PC-9 (cell line): ENCODE results near the gene CCDC92. TPM values are rescaled to one million over a fixed set of nuclear protein-coding genes. Genes with fewer than 3 reads are reported as not detected.
A peak's percentile ranks its signal among the peaks of the same experiment; 100 is the strongest.

Experiments used
- BruUV-seq: library from RNA; stranded (reverse); fragments of 400-500 nt; replicated peaks from 2 replicates; lab custom pipeline; 2021; lab: Mats Ljungman, UMichigan
- CTCF ChIA-PET: fragments of 300-600 bp; sonication (Branson Sonifier 250); formaldehyde crosslinking; loops from one replicate; lab custom pipeline; 2022; ENCODE audit warnings: antibody characterized with exemption; lab: Charles Lee
- POLR2A ChIA-PET: fragments of 300-600 bp; sonication (Branson Sonifier 250); formaldehyde crosslinking; loops from one replicate; lab custom pipeline; 2022; ENCODE audit warnings: antibody characterized with exemption; ENCODE audit not compliant: unreplicated experiment; lab: Charles Lee
- DNase-seq, 2 experiments: peaks; one replicate each; pipeline versions ENCODE4 v3.0.0 to v3.0.0-alpha.2; 2015 to 2022; ENCODE audit warnings: mixed read lengths in 1 of 2
- H2AFZ ChIP-seq: fragments of 200-600 bp; sonication (generic); 2 replicates; pipeline ENCODE4 v1.8.1; 2017; ENCODE audit warnings: antibody characterized with exemption
- H3F3A ChIP-seq: fragments of 200-600 bp; sonication (generic); 2 replicates; pipeline ENCODE4 v1.8.1; 2017; ENCODE audit warnings: antibody characterized with exemption, mild to moderate bottlenecking, low read depth; ENCODE audit not compliant: insufficient read depth
- H3K27ac ChIP-seq: fragments of 200-600 bp; sonication (generic); 2 replicates; pipeline ENCODE4 v1.6.1; 2016; ENCODE audit warnings: mixed run types
- H3K27me3 ChIP-seq: fragments of 200-600 bp; sonication (generic); 2 replicates; pipeline ENCODE4 v1.6.1; 2016; ENCODE audit warnings: low read depth, mixed run types; ENCODE audit not compliant: insufficient read depth
- H3K36me3 ChIP-seq: fragments of 200-600 bp; sonication (generic); 2 replicates; pipeline ENCODE4 v1.6.1; 2016; ENCODE audit warnings: low read depth, mixed run types
- H3K4me1 ChIP-seq: fragments of 200-600 bp; sonication (generic); replicated peaks from 2 replicates; pipeline ENCODE4 v1.6.1; 2016; ENCODE audit warnings: mixed run types; ENCODE audit not compliant: insufficient read depth
- H3K4me2 ChIP-seq: fragments of 200-600 bp; sonication (generic); 2 replicates; pipeline ENCODE4 v1.6.1; 2017; ENCODE audit warnings: mixed run types
- H3K4me3 ChIP-seq: fragments of 200-600 bp; sonication (generic); 2 replicates; pipeline ENCODE4 v1.6.1; 2016; ENCODE audit warnings: mixed run types
- H3K79me2 ChIP-seq: fragments of 200-600 bp; sonication (generic); 2 replicates; pipeline ENCODE4 v1.6.1; 2017; ENCODE audit warnings: low read depth, mixed run types
- H3K9me2 ChIP-seq: fragments of 200-600 bp; sonication (generic); 2 replicates; pipeline ENCODE4 v1.8.1; 2017; ENCODE audit warnings: mild to moderate bottlenecking; ENCODE audit not compliant: insufficient read depth
- H3K9me3 ChIP-seq: fragments of 200-600 bp; sonication (generic); 2 replicates; pipeline ENCODE4 v1.8.1; 2016; ENCODE audit warnings: low read depth; ENCODE audit not compliant: insufficient read depth
- H4K20me1 ChIP-seq: fragments of 200-600 bp; sonication (generic); 2 replicates; pipeline ENCODE4 v1.8.1; 2017; ENCODE audit not compliant: insufficient read depth
- EZH2 ChIP-seq: fragments of 200-600 bp; sonication (generic); IDR thresholded peaks from 2 replicates; pipeline ENCODE4 v1.8.0; 2017; ENCODE audit warnings: antibody characterized with exemption, low read depth
- intact Hi-C: fragments of 100-400 bp; cut with micrococcal nuclease; formaldehyde crosslinking; loops from one replicate; pipeline ENCODE4 v1.10.0; 2022; ENCODE audit not compliant: unreplicated experiment
- total RNA-seq: library from RNA; stranded (reverse); gene quantifications from 2 replicates; pipeline ENCODE4 v1.2.3, GENCODE V29; 2021
- TF ChIP-seq, protein P1 (sequence below): fragments of 200-600 bp; sonication (generic); conservative IDR thresholded peaks from 2 replicates; pipeline ENCODE4 v1.6.1; 2017; ENCODE audit warnings: mixed run types, antibody characterized with exemption, mild to moderate bottlenecking, moderate library complexity

The CCDC92 gene
- total RNA-seq, 1 experiment from 2014 or later, result 28.0 TPM

DNA sequence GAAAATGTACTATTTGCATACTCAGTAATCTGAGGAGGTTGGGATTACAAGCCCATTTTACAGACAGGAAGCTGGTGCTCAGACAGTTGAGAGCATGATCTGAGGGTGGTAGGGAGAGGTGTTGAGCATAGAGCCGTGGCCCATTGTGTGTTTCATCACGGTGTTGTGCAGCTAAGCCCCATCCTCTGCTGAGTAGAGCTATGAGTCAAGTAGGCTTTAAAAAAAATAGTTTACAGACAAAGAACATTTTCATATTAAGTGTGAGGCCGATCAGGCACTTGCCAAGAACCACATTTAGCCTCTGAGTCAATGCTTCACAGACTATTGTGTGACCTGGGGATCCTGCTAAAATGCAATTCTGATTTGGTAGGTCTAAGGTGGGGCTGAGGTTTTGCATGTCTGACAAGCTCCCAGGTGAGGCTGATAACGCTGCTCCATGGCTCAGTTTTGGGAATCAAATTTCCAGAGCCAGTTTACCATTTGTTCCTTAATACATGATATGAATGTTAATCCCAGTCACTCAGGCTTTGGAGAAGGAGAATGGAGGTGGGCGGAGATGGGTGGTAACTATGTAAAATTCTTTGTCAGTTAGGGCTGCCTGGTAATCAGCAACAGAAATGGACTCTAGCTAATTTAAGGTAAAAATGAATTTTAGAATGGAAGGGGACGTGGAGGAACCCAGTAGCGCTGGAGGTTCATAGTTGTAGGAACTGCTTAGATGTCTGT, 22.6 kb upstream of the CCDC92 start:
- H3K9me2 ChIP-seq, result no peaks in the 10 kb centered on the region
- H4K20me1 ChIP-seq, result peaks cover 13% of the 10 kb centered on the region; the same call in 1 of the 2 replicates
- no peaks in the 10 kb centered on the region for H3K9me3 ChIP-seq
- BruUV-seq, result no TSS peak
- H3K36me3 ChIP-seq, result 0 out of 2 replicates have a peak, but pooled peaks cover 8% of the 10 kb centered on the region
- CTCF ChIA-PET, result no interaction called here
- H3K4me3 ChIP-seq, result no peak overlapping the region
- DNase-seq, result no peak
- TF ChIP-seq EZH2, result no peak
- TF ChIP-seq, protein P1, sequence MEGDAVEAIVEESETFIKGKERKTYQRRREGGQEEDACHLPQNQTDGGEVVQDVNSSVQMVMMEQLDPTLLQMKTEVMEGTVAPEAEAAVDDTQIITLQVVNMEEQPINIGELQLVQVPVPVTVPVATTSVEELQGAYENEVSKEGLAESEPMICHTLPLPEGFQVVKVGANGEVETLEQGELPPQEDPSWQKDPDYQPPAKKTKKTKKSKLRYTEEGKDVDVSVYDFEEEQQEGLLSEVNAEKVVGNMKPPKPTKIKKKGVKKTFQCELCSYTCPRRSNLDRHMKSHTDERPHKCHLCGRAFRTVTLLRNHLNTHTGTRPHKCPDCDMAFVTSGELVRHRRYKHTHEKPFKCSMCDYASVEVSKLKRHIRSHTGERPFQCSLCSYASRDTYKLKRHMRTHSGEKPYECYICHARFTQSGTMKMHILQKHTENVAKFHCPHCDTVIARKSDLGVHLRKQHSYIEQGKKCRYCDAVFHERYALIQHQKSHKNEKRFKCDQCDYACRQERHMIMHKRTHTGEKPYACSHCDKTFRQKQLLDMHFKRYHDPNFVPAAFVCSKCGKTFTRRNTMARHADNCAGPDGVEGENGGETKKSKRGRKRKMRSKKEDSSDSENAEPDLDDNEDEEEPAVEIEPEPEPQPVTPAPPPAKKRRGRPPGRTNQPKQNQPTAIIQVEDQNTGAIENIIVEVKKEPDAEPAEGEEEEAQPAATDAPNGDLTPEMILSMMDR, result no peak
- H3F3A ChIP-seq, result no peaks in the 10 kb centered on the region
- H2AFZ ChIP-seq, result no peak overlapping the region
- intact Hi-C loops, result no loop called here
- peaks cover 6% of the 10 kb centered on the region; the same call in 1 of the 2 replicates for H3K4me1 ChIP-seq
- POLR2A ChIA-PET, result interaction anchor here (0.6 kb wide), 1 partner anchor 10 kb away, joined by 23 read pairs; no protein-coding TSS in a partner anchor
- H3K27me3 ChIP-seq, result no peaks in the 10 kb centered on the region
- H3K4me2 ChIP-seq, result no peak overlapping the region
- no peak overlapping the region for H3K27ac ChIP-seq
- peaks cover 6% of the 10 kb centered on the region; the same call in 1 of the 2 replicates for H3K79me2 ChIP-seq

DNA sequence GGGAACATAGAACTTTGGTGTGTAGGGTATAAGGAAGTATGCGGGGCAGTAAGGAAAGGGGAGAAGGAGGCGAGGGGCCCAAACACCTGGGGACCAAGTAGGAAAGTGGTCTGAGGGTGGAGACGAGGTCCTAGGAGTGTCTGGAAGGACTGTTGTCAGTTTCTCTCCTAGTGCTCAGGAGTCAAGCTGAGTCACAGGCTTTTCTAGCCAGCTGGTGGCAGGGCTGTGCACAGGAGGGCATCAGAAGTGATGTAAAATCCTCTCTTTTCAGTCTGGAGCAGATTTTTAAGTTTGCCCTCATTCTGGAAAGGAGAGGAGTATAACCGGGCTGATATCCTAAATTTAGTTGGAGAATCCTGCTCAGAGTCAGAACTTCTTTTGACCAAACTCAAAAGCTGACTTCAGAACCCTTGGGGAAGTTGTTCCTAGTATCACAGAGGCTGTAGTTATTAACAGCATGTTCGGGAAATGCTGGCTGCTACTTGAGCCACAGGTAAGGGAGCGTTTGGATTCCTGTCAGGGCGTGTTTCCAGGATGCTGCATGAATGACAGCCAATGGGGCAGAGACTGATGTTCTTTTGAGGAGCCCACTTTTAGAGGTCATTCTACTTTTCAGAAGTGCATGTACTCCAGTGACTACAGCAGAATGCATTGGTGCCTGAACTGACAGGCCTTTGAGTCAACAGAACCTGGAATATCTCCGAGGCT, 19.6 kb upstream of the CCDC92 start:
- Histone ChIP-seq H3K9me3 (no peaks in the 10 kb centered on the region), H4K20me1 (peaks cover 13% of the 10 kb centered on the region; the same call in 1 of the 2 replicates), H3K9me2 (no peaks in the 10 kb centered on the region), H3K4me3 (no peak overlapping the region), H3K79me2 (peaks cover 6% of the 10 kb centered on the region; the same call in 1 of the 2 replicates), H2AFZ (no peak overlapping the region), H3K27ac (peak overlapping the region; percentile 44), H3K4me2 (no peak overlapping the region), H3K36me3 (0 out of 2 replicates have a peak, but pooled peaks cover 8% of the 10 kb centered on the region), H3K27me3 (no peaks in the 10 kb centered on the region), H3K4me1 (peaks cover 7% of the 10 kb centered on the region; the same call in 1 of the 2 replicates), H3F3A (no peaks in the 10 kb centered on the region)
- intact Hi-C loops, result no loop called here
- TF ChIP-seq, protein P1, result no peak
- TF ChIP-seq EZH2, result no peak
- ChIA-PET CTCF (no interaction called here), POLR2A (no interaction called here)
- no peak for DNase-seq
- BruUV-seq, result no TSS peak

DNA sequence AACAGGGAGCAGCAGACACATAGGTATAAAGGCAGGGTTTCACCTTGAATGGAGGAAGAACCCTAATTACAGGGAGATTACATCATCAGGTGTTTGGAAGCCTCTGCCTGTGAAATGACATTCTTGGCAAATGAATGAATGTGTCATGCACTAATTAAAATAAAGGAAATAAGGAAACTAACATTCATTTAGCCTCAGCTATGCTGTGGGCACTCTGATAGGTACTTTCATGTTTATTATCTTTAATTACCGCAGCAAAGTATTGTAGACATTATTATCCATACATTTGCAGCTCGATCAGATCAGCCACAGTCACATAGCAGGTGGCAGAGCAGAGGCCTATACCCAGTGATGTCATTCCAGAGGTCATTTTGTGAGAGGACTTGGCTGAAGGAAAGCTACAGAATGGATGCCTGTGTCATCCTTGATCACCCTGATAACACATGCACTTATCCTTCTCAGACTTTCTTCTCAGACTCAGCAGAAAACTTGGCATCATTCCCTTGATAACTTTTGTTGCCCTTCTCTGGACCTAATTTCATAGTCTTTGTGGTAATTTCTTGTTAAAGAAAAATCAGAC, 18.8 kb upstream of the CCDC92 start:
- Histone ChIP-seq H3K36me3 (0 out of 2 replicates have a peak, but pooled peaks cover 8% of the 10 kb centered on the region), H3F3A (no peaks in the 10 kb centered on the region), H2AFZ (no peak overlapping the region), H3K4me3 (no peak overlapping the region), H3K27me3 (no peaks in the 10 kb centered on the region), H3K4me1 (peaks cover 7% of the 10 kb centered on the region; the same call in 1 of the 2 replicates), H3K79me2 (peaks cover 6% of the 10 kb centered on the region; the same call in 1 of the 2 replicates), H4K20me1 (peaks cover 13% of the 10 kb centered on the region; the same call in 1 of the 2 replicates), H3K9me2 (no peaks in the 10 kb centered on the region), H3K9me3 (no peaks in the 10 kb centered on the region), H3K4me2 (no peak overlapping the region), H3K27ac (peak overlapping the region; percentile 44)
- ChIA-PET CTCF (no interaction called here), POLR2A (no interaction called here)
- intact Hi-C loops, result no loop called here
- DNase-seq, result no peak
- TF ChIP-seq, protein P1, result no peak
- no peak for TF ChIP-seq EZH2
- no TSS peak for BruUV-seq
